HepG2 (cell line): ENCODE results near the gene TNRC18. TPM values are rescaled to one million over a fixed set of nuclear protein-coding genes. Genes with fewer than 3 reads are reported as not detected.

Experiments
- ELF3 ChIP-seq: IDR thresholded peaks from 2 replicates; pipeline ENCODE4 v1.6.1; 2016; ENCODE audit warnings: missing genetic modification reagents, missing compliant biosample characterization
- HOXA7 ChIP-seq: sonication (generic); formaldehyde crosslinking; IDR thresholded peaks from 2 replicates; pipeline ENCODE4 v1.8.1; 2022; ENCODE audit warnings: mild to moderate bottlenecking, missing genetic modification reagents, moderate library complexity
- MXD4 ChIP-seq: IDR thresholded peaks from 2 replicates; pipeline ENCODE4 v1.6.1; 2016; ENCODE audit warnings: mild to moderate bottlenecking, missing biosample characterization, missing genetic modification reagents
- NFKB2 ChIP-seq: sonication (generic); formaldehyde crosslinking; IDR thresholded peaks from 2 replicates; pipeline ENCODE4 v1.4.0; 2020; ENCODE audit warnings: missing genetic modification reagents, borderline replicate concordance
- NKX3-1 ChIP-seq: sonication (generic); formaldehyde crosslinking; IDR thresholded peaks from 2 replicates; pipeline ENCODE4 v1.5.0; 2020; ENCODE audit warnings: missing genetic modification reagents
- NR2F1 ChIP-seq, 2 experiments: fragments of 450-650 bp in 1 of 2; formaldehyde crosslinking in 1 of 2; IDR thresholded peaks; 2 replicates each; pipeline versions ENCODE4 v1.5.0 to v1.6.1; 2016 to 2020; ENCODE audit warnings: mild to moderate bottlenecking in 1 of 2, missing compliant biosample characterization in 1 of 2, missing genetic modification reagents in 1 of 2, moderate library complexity in 1 of 2
- PRPF4 ChIP-seq: fragments of 200-400 bp; formaldehyde crosslinking; IDR thresholded peaks from 2 replicates; pipeline ENCODE4 v1.6.1; 2016; ENCODE audit warnings: low read length, low read depth; ENCODE audit not compliant: poor library complexity, severe bottlenecking
- RFX3 ChIP-seq: IDR thresholded peaks from 2 replicates; pipeline ENCODE4 v1.6.1; 2016; ENCODE audit warnings: missing biosample characterization, missing genetic modification reagents
- RFX5 ChIP-seq: IDR thresholded peaks from 2 replicates; pipeline ENCODE4 v1.6.1; 2011; ENCODE audit warnings: low read depth, low read length, improper control_type of control experiment
- SETDB1 ChIP-seq: sonication (generic); formaldehyde crosslinking; IDR thresholded peaks from 2 replicates; pipeline ENCODE4 v1.5.1; 2020; ENCODE audit warnings: missing genetic modification reagents, mild to moderate bottlenecking, borderline replicate concordance
- SMC3 ChIP-seq: IDR thresholded peaks from 2 replicates; pipeline ENCODE4 v1.6.1; 2011; ENCODE audit warnings: low read length, improper control_type of control experiment
- SRSF1 ChIP-seq: fragments of 200-400 bp; formaldehyde crosslinking; optimal IDR thresholded peaks from 2 replicates; pipeline ENCODE3; 2017; ENCODE audit warnings: mild to moderate bottlenecking, low read depth, low read length, moderate library complexity
- SYNCRIP ChIP-seq: fragments of 200-400 bp; formaldehyde crosslinking; IDR thresholded peaks from 2 replicates; pipeline ENCODE4 v1.6.1; 2018; ENCODE audit warnings: mild to moderate bottlenecking, low read depth, low read length; ENCODE audit not compliant: insufficient read depth
- ZNF282 ChIP-seq: fragments of 450-650 bp; IDR thresholded peaks from 2 replicates; pipeline ENCODE4 v1.6.1; 2018; ENCODE audit not compliant: partially characterized antibody
- ZNF841 ChIP-seq: sonication (generic); formaldehyde crosslinking; IDR thresholded peaks from 2 replicates; pipeline ENCODE4 v1.8.1; 2023; ENCODE audit warnings: missing genetic modification reagents, borderline replicate concordance
- polyA plus RNA-seq, 8 experiments: library from polyadenylated mRNA; depleted of rRNA in 3 of 8; stranded (reverse) in 7 of 8; unstranded in 1 of 8; fragments of >200 nt; fragmentation: Illumina TruSeq in 4 of 8; extraction: Trizol in 4 of 8; gene quantifications; 2 replicates each; pipeline versions ENCODE4 v1.2.1 to v1.2.3, GENCODE V29; 2011 to 2016; ENCODE audit warnings: low read depth in 4 of 8, missing spikeins in 1 of 8, mixed read lengths in 1 of 8; ENCODE audit not compliant: insufficient read depth in 1 of 8
- total RNA-seq, 5 experiments: library from RNA; depleted of rRNA; stranded (reverse); fragments of >200 nt; fragmentation: Illumina TruSeq; extraction: Trizol; gene quantifications; 2 replicates each; pipeline ENCODE4 v1.2.3, GENCODE V29; 2016; ENCODE audit warnings: low read depth in 1 of 5
- TF ChIP-seq, protein P1 (sequence below): sonication (generic); formaldehyde crosslinking; IDR thresholded peaks from 2 replicates; pipeline ENCODE4 v1.5.1; 2020; ENCODE audit warnings: mild to moderate bottlenecking, missing genetic modification reagents, moderate library complexity
- TF ChIP-seq, protein P2 (sequence below): sonication (generic); formaldehyde crosslinking; IDR thresholded peaks from 2 replicates; pipeline ENCODE4 v1.5.0; 2020; ENCODE audit warnings: missing genetic modification reagents
- TF ChIP-seq, protein P3 (sequence below): sonication (generic); formaldehyde crosslinking; IDR thresholded peaks from 2 replicates; pipeline ENCODE4 v1.9.0; 2021; ENCODE audit warnings: missing genetic modification reagents, mild to moderate bottlenecking, borderline replicate concordance
- TF ChIP-seq, protein P4 (sequence below): sonication (generic); formaldehyde crosslinking; IDR thresholded peaks from 2 replicates; pipeline ENCODE4 v1.4.0; 2020; ENCODE audit warnings: missing genetic modification reagents

TNRC18 gene
- total and polyA plus RNA-seq, 2 of the 13 experiments (the other 11 are each of a cell fraction or from before 2014, with no cell fraction given), result 11.7 to 17.4 TPM

DNA sequence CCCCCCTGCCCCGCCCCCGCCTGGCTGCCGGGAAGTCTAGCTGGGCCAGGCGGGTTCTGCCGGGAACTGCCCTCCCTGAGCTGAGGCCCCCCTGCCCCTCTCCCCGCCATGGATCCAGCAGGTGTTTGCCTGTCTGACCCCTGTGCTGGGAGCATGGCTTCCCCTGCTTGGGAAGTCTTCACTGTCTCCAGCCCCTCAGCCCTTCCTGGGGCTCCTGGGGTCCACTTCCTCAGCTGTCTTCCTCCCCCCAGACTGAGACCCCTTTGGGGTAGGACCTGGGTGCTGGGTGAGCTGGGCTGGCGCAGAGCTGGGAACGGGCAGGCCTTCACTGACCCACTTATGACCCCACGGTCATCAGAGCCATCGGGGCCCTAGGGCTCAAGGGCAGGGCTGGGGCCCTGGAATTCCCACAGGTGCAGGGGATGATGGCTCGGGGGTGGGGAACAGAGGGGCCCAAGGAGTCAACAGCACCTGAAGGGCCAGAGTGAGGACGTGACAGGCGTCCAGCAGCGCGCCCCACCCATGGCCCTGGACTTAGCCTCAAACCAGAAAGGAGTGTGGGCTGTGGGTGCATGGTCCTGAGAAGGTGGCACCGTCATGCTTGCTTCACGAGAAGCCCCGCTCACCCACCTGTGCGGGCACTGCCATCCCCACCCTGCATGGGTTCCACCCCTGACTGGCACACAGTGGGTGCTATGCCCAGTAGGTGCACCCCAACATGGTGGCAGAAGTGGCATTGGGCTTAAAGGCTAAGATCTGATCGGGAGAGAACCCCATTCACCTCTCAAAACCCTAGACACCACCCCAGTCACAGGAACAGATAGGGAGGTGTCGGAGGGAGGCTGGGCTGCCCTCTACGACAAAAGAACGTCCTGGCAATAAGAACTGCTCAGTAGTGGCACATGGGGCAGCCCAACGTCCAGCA, 16.2 kb upstream of the TNRC18 start (continued):
- TF ChIP-seq, protein P1, sequence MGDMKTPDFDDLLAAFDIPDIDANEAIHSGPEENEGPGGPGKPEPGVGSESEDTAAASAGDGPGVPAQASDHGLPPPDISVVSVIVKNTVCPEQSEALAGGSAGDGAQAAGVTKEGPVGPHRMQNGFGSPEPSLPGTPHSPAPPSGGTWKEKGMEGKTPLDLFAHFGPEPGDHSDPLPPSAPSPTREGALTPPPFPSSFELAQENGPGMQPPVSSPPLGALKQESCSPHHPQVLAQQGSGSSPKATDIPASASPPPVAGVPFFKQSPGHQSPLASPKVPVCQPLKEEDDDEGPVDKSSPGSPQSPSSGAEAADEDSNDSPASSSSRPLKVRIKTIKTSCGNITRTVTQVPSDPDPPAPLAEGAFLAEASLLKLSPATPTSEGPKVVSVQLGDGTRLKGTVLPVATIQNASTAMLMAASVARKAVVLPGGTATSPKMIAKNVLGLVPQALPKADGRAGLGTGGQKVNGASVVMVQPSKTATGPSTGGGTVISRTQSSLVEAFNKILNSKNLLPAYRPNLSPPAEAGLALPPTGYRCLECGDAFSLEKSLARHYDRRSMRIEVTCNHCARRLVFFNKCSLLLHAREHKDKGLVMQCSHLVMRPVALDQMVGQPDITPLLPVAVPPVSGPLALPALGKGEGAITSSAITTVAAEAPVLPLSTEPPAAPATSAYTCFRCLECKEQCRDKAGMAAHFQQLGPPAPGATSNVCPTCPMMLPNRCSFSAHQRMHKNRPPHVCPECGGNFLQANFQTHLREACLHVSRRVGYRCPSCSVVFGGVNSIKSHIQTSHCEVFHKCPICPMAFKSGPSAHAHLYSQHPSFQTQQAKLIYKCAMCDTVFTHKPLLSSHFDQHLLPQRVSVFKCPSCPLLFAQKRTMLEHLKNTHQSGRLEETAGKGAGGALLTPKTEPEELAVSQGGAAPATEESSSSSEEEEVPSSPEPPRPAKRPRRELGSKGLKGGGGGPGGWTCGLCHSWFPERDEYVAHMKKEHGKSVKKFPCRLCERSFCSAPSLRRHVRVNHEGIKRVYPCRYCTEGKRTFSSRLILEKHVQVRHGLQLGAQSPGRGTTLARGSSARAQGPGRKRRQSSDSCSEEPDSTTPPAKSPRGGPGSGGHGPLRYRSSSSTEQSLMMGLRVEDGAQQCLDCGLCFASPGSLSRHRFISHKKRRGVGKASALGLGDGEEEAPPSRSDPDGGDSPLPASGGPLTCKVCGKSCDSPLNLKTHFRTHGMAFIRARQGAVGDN, result peak; percentile 77
- TF ChIP-seq, protein P2, sequence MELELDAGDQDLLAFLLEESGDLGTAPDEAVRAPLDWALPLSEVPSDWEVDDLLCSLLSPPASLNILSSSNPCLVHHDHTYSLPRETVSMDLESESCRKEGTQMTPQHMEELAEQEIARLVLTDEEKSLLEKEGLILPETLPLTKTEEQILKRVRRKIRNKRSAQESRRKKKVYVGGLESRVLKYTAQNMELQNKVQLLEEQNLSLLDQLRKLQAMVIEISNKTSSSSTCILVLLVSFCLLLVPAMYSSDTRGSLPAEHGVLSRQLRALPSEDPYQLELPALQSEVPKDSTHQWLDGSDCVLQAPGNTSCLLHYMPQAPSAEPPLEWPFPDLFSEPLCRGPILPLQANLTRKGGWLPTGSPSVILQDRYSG, result no peak
- TF ChIP-seq NFKB2 (CRISPR knock-in tag), result no peak
- no peak for TF ChIP-seq SYNCRIP
- no peak for TF ChIP-seq RFX3 (CRISPR knock-in tag)
- TF ChIP-seq ELF3, result no peak; the same call in 1 of the 2 replicates
- no peak for TF ChIP-seq RFX5
- TF ChIP-seq, protein P3, sequence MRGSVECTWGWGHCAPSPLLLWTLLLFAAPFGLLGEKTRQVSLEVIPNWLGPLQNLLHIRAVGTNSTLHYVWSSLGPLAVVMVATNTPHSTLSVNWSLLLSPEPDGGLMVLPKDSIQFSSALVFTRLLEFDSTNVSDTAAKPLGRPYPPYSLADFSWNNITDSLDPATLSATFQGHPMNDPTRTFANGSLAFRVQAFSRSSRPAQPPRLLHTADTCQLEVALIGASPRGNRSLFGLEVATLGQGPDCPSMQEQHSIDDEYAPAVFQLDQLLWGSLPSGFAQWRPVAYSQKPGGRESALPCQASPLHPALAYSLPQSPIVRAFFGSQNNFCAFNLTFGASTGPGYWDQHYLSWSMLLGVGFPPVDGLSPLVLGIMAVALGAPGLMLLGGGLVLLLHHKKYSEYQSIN (CRISPR knock-in tag), result no peak
- no peak for TF ChIP-seq SETDB1 (CRISPR knock-in tag)
- no peak for TF ChIP-seq ZNF282
- no peak for TF ChIP-seq MXD4 (CRISPR knock-in tag)
- no peak for TF ChIP-seq PRPF4
- TF ChIP-seq NKX3-1 (CRISPR knock-in tag), result no peak
- TF ChIP-seq HOXA7 (CRISPR knock-in tag), result no peak
- peak; percentile 55 for TF ChIP-seq SRSF1
- TF ChIP-seq NR2F1 (CRISPR knock-in tag; IDR thresholded peaks at IDR 0.05), result 0 out of 4 replicates have a peak, but pooled peaks have one; percentile 23 to 72
- TF ChIP-seq, protein P4, sequence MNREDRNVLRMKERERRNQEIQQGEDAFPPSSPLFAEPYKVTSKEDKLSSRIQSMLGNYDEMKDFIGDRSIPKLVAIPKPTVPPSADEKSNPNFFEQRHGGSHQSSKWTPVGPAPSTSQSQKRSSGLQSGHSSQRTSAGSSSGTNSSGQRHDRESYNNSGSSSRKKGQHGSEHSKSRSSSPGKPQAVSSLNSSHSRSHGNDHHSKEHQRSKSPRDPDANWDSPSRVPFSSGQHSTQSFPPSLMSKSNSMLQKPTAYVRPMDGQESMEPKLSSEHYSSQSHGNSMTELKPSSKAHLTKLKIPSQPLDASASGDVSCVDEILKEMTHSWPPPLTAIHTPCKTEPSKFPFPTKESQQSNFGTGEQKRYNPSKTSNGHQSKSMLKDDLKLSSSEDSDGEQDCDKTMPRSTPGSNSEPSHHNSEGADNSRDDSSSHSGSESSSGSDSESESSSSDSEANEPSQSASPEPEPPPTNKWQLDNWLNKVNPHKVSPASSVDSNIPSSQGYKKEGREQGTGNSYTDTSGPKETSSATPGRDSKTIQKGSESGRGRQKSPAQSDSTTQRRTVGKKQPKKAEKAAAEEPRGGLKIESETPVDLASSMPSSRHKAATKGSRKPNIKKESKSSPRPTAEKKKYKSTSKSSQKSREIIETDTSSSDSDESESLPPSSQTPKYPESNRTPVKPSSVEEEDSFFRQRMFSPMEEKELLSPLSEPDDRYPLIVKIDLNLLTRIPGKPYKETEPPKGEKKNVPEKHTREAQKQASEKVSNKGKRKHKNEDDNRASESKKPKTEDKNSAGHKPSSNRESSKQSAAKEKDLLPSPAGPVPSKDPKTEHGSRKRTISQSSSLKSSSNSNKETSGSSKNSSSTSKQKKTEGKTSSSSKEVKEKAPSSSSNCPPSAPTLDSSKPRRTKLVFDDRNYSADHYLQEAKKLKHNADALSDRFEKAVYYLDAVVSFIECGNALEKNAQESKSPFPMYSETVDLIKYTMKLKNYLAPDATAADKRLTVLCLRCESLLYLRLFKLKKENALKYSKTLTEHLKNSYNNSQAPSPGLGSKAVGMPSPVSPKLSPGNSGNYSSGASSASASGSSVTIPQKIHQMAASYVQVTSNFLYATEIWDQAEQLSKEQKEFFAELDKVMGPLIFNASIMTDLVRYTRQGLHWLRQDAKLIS, result no peak
- no peak for TF ChIP-seq SMC3
- no peak for TF ChIP-seq ZNF841
